Measurements from ENCODE around the gene GAS2L1.
"Not testable (repeated sequence)": the region's sequence is repeated elsewhere in the genome, so short reads cannot be mapped to it uniquely, and the experiment has no call there.

The GAS2L1 gene

DNA sequence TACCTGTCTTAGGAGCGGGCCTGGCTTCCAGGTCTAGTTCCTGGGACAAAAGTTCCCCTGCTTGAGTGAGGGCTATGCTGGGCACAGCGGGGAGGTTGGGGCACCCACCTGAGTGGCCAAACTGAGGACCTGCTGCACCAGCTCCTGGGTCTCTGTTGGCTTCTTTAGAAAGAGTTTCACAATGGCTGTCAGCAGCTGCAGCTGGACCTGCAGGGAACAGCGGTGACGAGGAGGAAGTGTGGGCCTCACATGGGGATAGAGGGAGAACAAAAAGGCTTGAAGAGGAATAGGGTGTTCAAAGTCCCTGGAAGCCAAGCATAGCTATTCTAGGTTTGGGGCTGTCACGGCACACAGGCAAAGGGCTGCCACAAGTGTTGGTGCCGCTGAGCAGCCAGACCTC lies 35.7 kb downstream of the GAS2L1 start:
- DNase-seq (ENCODE audit: low read depth), result no peak

DNA sequence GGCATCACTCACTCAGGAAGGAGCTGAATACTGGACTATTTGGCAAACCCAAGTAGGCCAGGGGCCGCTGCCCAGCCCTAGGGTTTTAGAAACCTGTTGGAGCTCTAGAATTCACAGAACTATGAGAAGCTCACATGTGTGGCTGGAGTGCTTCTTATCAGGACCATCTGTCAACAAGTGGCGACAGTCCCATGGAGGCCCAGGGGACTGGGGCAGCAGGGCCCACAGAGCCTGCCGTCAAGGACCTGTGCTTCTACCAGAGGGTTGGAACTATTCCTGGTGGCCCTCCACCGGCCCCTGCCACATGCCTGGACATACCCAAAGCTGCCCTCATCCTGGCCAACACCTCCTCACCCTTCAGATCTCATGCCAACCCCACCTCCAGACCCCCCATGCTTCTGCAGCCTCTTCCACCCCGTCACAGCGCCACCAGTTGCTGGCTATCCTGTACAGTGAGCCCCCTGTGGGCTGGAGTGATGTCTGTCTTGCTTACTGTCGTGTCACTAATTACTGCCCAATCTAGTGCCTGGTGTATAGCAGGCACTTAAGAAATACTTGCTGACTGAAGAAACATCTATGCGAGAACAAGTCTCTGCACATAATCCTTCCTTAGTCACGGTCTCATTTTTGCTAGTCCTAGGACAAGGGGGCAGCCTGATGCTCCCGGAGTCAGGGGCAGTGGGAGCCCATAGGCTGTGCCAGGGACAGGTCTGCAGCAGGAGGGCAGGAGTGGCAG lies 36.3 kb downstream of the GAS2L1 start:
- DNase-seq (ENCODE audit: low read depth), result no peak

DNA sequence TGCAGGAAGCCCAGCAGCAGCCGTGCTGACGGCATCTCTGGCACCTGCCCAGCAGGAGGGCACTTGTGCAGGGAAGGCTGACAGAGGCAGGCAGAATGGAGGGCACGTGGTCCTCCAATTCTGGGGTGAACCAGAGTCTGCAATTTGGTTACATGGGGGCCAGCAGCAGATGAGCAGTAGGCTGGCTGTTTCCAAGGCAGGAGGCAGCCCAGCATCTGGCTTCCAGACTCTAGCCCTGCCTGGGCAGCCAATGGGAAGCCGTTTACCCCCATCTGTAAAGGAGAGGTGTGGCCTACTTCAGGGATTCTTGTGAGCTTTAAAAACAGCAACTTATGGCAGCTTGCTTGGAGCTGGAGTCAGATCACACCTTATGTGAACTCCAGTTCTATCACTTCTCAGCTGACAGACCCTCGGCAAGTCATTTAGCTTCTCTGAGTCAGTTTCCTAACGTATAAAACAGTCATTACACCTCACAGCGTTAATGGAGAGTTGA lies 36.9 kb downstream of the GAS2L1 start:
- DNase-seq (ENCODE audit: low read depth), result no peak

DNA sequence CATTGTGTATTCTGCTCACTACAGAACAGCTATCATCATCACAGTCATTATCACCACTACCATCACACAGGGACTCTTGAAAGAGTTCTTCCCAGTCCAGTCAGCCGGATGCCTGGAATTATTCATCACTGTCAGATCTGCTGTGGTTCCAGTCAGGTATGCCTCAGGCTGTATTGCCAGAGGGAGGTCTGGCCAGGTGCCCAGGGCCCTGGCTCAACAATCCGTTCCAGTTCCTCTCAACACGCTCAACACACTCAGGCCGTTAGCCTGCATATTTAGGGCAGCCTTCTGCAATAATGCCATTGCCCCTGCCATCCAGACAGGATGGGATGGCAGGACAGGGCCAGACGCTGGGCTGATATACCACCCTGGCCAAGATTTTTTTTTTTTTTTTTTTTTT lies 37.7 kb downstream of the GAS2L1 start:
- DNase-seq (ENCODE audit: low read depth), result no peak

DNA sequence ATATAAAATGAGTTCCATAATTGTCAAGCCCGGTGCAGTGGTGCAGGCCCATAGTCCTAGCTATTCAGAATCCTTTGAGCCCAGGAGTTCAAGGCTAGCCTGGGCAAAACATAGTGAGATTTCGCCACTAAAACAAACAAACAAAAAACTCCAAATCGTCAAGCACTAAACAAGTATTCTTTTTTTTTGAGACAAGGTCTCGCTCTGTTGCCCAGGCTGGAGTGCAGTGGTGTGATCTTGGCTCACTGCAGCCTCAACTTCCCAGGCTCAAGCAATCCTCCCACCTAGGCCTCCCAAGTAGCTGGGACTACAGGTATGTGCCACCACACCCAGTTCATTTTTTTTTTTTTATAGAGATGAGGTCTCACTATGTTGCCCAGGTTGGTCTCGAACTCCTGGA lies 38.4 kb downstream of the GAS2L1 start:
- DNase-seq (ENCODE audit: low read depth), result not testable (repeated sequence)

DNA sequence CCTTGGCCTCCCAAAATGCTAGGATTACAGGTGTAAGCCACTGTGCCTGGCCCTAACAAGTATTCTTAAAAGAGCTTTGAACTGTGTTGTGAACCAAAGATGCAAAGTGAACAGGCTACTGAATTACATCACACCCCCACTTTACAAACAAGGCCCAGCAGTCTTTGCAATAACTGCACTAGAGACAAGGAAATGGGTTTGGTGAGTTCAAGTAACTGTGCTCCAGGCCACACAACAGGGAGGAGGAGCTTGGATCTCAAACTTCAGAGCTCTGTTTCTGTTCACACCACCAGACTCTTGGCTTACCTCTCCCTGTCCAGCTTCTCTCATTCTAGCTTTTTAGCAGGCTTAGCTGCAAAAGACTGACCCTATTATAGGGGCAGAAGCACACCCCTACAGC lies 39.5 kb downstream of the GAS2L1 start:
- DNase-seq (ENCODE audit: low read depth), result no peak

DNA sequence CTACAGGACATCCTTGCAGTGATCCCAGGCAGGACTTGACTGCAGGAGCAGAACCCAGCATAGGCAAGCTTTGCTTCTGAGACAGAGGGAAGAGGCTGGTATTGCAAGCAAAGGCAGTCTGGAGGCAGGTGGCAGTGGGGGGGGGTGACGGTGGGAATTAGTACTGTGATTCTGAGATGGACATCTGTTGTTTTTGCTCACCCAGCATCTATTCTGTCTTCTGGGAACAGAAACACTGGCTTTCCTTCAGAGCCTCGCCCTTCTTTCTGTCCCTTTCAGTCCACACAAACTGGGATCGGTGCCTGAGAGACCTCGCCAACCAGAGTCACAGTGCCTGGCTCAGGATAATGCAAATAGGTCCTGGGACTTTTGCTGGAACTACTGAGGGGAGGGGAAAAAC lies 40.2 kb downstream of the GAS2L1 start:
- no peak for DNase-seq (ENCODE audit: low read depth)

DNA sequence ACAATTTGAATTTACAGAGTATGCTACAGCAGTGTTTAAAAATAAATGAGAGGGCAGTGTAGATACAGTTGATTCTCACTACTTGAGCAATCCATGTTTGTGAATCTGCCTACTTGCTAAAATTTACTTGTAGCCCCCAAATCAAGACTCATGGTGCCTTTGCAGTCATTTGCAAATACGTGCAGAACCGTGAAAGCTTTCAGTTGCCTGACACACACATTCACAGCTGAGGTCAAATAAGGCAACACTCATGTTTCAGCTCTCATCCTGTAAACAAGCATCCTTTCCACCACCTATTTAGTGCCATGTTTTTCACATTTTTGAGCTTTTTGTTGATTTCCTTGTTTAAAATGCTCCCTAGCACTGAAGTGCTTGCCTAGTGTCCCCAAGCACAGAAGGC lies 41.6 kb downstream of the GAS2L1 start:
- DNase-seq (ENCODE audit: low read depth), result no peak

DNA sequence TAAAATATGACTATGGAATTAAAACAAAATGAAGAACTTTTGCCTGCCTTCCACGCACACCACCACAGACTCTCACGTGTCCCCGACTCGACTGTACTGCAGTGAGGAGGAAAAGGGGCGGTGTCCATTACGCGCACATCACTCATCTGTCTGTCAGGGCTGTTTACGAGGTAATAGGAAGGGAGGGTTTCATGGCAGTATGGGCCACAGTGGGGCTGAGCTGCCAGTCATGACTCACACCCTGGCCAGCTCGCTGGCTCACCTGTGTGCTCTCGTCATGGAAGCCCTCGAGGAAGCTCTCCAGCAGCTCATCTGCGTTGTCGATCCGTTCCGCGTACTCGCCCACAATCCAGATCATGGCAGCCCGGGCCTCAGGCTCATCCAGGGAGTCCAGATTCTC lies 42.5 kb downstream of the GAS2L1 start:
- DNase-seq (ENCODE audit: low read depth), result no peak

DNA sequence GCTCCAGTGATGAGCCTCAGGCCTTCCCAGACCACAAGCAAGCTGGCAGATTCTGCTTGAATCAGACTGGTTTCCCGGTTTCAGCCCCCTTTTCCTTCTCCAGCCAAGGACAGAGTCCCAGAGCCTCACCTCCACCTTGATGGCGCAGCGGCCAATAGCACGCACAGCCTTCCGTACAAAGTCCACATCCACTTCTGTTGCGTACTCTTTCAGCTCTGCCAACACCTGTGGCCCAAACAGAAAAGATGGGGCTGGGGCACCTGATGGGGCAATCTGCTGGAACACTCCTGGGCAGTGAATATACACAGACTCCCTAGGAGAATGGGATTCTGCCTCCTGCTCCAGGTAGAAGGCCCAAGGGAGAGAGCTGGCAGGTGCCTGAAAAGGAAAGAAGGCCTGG lies 44.6 kb downstream of the GAS2L1 start:
- DNase-seq (ENCODE audit: low read depth), result no peak

DNA sequence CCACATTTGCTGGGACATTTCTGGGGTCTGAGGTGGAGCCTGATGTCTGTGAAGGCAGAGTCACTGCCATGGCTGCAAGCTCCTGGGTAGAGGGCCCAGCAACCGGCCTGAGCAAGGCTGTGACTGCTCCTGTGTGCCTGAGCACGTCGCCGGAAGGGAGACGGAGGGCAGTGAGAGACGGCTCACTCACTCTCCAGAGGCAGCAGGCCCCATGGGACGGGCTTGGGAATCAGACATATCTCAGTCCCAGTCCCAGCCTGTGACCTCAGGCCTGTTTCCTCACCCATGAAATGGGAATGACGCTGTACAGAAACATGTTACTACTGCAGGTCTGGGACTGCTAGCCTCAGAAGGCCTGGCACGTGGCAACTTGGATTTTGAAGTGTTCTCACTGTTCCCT lies 45.4 kb downstream of the GAS2L1 start:
- DNase-seq (ENCODE audit: low read depth), result no peak

DNA sequence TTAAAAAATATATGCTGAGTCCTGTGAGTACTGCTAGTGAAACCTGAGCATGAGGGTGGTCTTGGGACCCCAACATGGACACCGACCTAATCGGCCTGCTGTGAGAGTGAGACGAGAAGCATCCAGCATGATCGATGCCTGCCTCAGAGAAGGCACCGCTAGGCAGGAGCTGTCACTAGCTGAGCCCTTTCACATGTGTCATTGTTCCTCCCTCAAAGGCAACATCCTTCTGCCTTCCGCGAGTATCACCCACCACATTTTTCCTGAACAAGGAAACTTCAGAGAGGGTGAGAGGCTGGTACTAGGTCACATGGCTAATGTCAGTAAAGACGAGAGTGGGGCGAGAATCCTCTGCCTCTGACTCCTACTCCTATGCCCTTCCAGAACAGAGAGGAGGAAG lies 46.3 kb downstream of the GAS2L1 start:
- no peak for DNase-seq (ENCODE audit: low read depth)

DNA sequence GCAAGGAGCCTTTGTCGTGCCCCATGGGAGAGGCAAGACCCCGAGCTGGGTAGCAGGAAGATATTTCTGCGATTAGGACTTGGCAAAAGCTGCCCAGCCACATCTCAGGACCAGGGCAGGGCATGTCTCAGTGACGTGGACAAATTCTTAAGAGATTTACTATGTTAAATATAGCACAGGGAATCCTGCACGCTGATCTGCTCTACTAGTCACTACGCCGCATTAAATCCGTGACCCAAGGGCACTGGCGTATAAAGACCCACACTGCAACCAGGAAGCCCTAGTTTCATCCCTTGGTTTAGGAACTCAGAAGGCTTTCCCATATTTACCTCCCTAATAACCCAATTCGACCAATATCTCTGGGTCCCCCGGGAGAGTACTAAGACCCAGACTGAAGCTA lies 46.8 kb downstream of the GAS2L1 start:
- no peak for DNase-seq (ENCODE audit: low read depth)

DNA sequence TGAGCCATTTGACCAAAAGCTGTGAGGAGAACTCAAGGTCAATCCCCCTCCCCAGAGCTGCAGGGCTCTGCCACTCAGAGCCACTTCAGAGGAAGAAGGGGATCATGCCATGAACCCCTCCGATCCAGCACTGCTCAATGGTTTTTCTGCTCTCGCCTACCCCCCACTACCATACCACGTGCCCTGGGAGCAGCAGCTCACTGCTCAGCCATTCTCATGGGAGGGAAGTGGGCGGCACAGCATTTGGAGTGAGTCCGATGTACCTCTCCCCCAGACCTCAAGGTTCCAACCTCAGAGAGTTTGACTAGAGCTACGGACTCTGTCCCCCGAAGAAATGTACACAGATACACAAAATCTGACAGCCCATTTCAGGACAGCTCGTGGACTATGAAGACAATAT lies 47.4 kb downstream of the GAS2L1 start:
- DNase-seq (ENCODE audit: low read depth), result no peak

DNA sequence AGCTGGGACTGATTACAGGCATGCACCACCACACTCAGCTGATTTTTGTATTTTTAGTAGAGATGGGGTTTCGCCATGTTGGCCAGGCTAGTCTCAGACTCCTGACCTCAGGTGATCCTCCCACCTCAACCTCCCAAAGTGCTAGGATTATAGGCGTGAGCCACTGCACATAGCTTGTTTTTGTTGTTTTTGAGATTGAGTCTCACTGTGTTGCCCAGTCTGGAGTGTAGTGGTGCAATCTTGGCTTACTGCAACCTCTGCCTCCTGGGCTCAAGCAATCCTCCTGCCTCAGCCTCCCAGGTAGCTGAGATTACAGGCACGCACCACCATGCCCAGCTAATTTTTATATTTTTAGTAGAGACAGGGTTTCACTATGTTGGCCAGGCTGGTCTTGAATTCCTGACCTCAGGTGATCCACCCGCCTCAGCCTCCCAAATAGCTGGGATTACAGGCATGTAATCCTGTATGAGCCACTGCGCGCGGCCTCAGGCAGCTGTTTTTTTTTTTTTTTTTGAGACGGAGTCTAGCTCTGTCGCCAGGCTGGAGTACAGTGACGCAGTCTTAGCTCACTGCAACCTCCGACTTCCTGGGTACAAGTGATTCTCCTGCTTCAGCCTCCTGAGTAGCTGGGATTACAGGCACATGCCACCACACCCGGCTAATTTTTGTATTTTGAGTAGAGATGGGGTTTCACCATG lies 50.9 kb downstream of the GAS2L1 start:
- DNase-seq (ENCODE audit: low read depth), result not testable (repeated sequence)

DNA sequence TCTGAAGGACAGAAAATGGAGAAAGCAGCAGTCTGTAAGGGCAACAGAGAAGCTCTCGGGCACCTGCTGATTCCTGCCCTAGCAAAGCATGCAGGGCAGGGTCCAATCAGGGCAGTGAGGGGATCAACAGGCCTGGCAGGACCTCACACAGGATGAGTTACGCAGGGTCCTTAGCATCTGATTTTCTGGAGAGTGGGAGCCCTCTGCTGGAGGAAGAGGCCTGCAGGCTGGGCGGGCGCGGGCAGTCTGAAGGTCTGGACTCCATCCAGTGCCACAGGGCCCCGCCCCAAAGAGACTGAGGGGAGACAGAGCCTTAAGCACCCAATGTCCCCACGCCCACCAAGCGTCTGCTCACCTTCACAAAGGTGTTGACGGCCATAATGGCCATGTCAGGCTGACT lies 53.0 kb downstream of the GAS2L1 start:
- DNase-seq (ENCODE audit: low read depth), result no peak

All from stimulated activated CD4-positive, alpha-beta T cell treated with anti-CD3 and anti-CD28 coated beads, Interleukin-2, amount 100 ng/mL, for 4 hours (primary cell).